ENCODE data around the gene ATP5F1D. TPM values are rescaled to one million over a fixed set of nuclear protein-coding genes. Genes with fewer than 3 reads are reported as not detected.
A peak's percentile ranks its signal among the peaks of the same experiment; 100 is the strongest.

Gene ATP5F1D
- total and polyA plus RNA-seq, 2 of the 13 experiments (the other 11 are each of a cell fraction or from before 2014, with no cell fraction given): 39.4 to 78.7 TPM

DNA sequence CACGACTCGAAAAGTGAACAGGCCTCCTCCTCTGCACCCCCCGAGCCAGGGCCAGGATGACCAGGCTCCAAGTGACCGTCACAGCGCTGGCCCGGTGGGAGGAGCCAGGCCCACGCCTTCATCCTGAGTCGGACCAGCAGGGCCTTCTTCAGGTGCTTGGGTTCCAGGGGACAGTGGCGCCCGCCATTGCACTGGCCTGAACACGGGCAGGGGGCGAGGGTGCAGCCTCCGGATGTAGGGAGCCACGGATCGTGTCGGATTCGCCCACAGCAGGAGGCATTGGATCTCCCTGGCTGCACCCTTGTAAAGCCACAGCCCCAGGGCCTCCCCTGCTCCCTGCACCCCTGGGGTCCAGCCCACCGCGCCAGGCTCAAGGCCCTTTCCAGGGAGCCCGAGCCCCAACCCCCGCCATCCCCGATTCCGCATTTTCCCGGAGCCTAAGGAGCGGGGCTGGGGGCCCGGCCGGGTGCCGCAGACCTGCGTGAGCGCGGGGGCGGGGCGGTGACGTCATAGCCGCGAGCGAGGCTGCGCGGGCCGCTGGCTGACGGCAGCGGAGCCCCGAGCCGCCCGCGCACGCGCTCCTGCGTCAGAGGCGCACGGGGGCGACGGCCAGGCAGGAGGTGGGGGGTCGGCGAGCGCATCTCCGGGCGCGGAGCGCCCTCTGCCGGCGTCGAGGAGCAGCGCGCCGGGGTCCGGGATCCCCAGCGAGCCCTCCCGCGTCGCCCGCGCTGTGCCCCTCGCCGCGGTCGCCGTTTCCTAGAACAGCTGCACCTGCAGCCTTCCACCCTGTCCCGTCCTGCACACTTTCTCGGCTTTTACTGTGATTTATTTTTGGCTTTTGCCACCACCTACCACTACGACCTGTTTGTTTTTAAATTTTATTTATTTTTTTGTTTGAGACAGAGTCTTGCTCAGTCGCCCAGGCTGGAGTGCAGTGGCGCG lies 1.5 kb upstream of the ATP5F1D start (continued):
- TF ChIP-seq, protein P1, sequence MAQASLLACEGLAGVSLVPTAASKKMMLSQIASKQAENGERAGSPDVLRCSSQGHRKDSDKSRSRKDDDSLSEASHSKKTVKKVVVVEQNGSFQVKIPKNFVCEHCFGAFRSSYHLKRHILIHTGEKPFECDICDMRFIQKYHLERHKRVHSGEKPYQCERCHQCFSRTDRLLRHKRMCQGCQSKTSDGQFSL (CRISPR knock-in tag; IDR thresholded peaks at IDR 0.05): no peak; the same call in 1 of the 2 replicates
- TF ChIP-seq SMC3 (IDR thresholded peaks at IDR 0.05; ENCODE audit: low read length) (peak; percentile 22; the same call in 1 of the 2 replicates), ZBTB21 (CRISPR knock-in tag; IDR thresholded peaks at IDR 0.05) (peak; percentile 90), THYN1 (CRISPR knock-in tag; IDR thresholded peaks at IDR 0.05; ENCODE audit: borderline replicate concordance, low read depth) (no peak), FOXP4 (CRISPR knock-in tag; IDR thresholded peaks at IDR 0.05) (no peak), ZNF430 (CRISPR knock-in tag; IDR thresholded peaks at IDR 0.05) (0 out of 2 replicates have a peak, but pooled peaks have one; percentile 44), POLR2G (IDR thresholded peaks at IDR 0.05; ENCODE audit: low read depth, low read length) (peak; percentile 34; the same call in 1 of the 2 replicates), MXD1 (CRISPR knock-in tag; IDR thresholded peaks at IDR 0.05) (no peak), AGO1 (IDR thresholded peaks at IDR 0.05; ENCODE audit: low read depth, low read length, poor library complexity, severe bottlenecking) (peak; percentile 42), CCDC6 (CRISPR knock-in tag; IDR thresholded peaks at IDR 0.05) (peak; percentile 89; the same call in 1 of the 2 replicates), ZNF546 (CRISPR knock-in tag; conservative IDR thresholded peaks at IDR 0.05) (0 out of 2 replicates have a peak, but pooled peaks have one; percentile 30), REXO4 (CRISPR knock-in tag; IDR thresholded peaks at IDR 0.05; ENCODE audit: borderline replicate concordance) (no peak), RFX5 (IDR thresholded peaks at IDR 0.05; ENCODE audit: low read depth, low read length) (peak; percentile 61; the same call in 1 of the 2 replicates), TCF12 (IDR thresholded peaks at IDR 0.05) (no peak), TCF12 (CRISPR knock-in tag; IDR thresholded peaks at IDR 0.05) (0 out of 2 replicates have a peak, but pooled peaks have one; percentile 28), ZNF33A (CRISPR knock-in tag; IDR thresholded peaks at IDR 0.05; ENCODE audit: borderline replicate concordance) (no peak), PHF20 (CRISPR knock-in tag; IDR thresholded peaks at IDR 0.05) (no peak)
- TF ChIP-seq, protein P2, sequence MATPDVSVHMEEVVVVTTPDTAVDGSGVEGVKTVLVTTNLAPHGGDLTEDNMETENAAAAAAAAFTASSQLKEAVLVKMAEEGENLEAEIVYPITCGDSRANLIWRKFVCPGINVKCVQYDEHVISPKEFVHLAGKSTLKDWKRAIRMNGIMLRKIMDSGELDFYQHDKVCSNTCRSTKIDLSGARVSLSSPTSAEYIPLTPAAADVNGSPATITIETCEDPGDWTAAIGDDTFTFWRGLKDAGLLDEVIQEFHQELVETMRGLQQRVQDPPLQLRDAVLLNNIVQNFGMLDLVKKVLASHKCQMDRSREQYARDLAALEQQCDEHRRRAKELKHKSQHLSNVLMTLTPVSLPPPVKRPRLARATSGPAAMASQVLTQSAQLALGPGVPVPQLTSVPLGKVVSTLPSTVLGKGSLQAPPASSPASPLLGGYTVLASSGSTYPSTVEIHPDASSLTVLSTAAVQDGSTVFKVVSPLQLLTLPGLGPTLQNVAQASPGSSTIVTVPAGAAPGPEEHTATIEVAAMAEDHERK (CRISPR knock-in tag; IDR thresholded peaks at IDR 0.05; ENCODE audit: low read depth): peak; percentile 29; the same call in 1 of the 2 replicates
- TF ChIP-seq, protein P3, sequence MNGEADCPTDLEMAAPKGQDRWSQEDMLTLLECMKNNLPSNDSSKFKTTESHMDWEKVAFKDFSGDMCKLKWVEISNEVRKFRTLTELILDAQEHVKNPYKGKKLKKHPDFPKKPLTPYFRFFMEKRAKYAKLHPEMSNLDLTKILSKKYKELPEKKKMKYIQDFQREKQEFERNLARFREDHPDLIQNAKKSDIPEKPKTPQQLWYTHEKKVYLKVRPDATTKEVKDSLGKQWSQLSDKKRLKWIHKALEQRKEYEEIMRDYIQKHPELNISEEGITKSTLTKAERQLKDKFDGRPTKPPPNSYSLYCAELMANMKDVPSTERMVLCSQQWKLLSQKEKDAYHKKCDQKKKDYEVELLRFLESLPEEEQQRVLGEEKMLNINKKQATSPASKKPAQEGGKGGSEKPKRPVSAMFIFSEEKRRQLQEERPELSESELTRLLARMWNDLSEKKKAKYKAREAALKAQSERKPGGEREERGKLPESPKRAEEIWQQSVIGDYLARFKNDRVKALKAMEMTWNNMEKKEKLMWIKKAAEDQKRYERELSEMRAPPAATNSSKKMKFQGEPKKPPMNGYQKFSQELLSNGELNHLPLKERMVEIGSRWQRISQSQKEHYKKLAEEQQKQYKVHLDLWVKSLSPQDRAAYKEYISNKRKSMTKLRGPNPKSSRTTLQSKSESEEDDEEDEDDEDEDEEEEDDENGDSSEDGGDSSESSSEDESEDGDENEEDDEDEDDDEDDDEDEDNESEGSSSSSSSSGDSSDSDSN (CRISPR knock-in tag; IDR thresholded peaks at IDR 0.05): peak; percentile 40; the same call in 1 of the 2 replicates

Measured in HepG2 (cell line).